Ishikawa (cell line): ENCODE results near the gene TBC1D14.

Experiments
- CEBPB ChIP-seq: IDR thresholded peaks from 2 replicates; pipeline ENCODE4 v1.6.1; 2012
- CREB1 ChIP-seq: IDR thresholded peaks from 2 replicates; pipeline ENCODE4 v1.6.1; 2012; ENCODE audit warnings: low read depth
- EGR1 ChIP-seq: IDR thresholded peaks from 2 replicates; pipeline ENCODE4 v1.6.1; 2012
- EP300 ChIP-seq: IDR thresholded peaks from 2 replicates; pipeline ENCODE4 v1.6.1; 2012; ENCODE audit warnings: borderline replicate concordance
- FOXM1 ChIP-seq: IDR thresholded peaks from 2 replicates; pipeline ENCODE4 v1.6.1; 2012; ENCODE audit warnings: low read depth, borderline replicate concordance
- NFIC ChIP-seq: IDR thresholded peaks from 2 replicates; pipeline ENCODE4 v1.6.1; 2012
- RAD21 ChIP-seq: IDR thresholded peaks from 2 replicates; pipeline ENCODE4 v1.6.1; 2012; ENCODE audit warnings: low read depth
- TAF1 ChIP-seq: IDR thresholded peaks from 2 replicates; pipeline ENCODE4 v1.6.1; 2012; ENCODE audit warnings: low read depth, mild to moderate bottlenecking
- TCF12 ChIP-seq: IDR thresholded peaks from 2 replicates; pipeline ENCODE4 v1.6.1; 2012; ENCODE audit warnings: low read depth
- TEAD4 ChIP-seq: IDR thresholded peaks from 2 replicates; pipeline ENCODE4 v1.6.1; 2012
- YY1 ChIP-seq: IDR thresholded peaks from 2 replicates; pipeline ENCODE4 v1.6.1; 2012; ENCODE audit warnings: low read depth
- ZBTB7A ChIP-seq: IDR thresholded peaks from 2 replicates; pipeline ENCODE4 v1.6.1; 2012; ENCODE audit warnings: low read depth
- TF ChIP-seq, protein P1 (sequence below): IDR thresholded peaks from 2 replicates; pipeline ENCODE4 v1.6.1; 2012; ENCODE audit warnings: low read depth, mild to moderate bottlenecking
- TF ChIP-seq, protein P2 (sequence below): IDR thresholded peaks from 2 replicates; pipeline ENCODE4 v1.6.1; 2012
- TF ChIP-seq, protein P3 (sequence below): IDR thresholded peaks from 2 replicates; pipeline ENCODE4 v1.6.1; 2012

Gene TBC1D14

DNA sequence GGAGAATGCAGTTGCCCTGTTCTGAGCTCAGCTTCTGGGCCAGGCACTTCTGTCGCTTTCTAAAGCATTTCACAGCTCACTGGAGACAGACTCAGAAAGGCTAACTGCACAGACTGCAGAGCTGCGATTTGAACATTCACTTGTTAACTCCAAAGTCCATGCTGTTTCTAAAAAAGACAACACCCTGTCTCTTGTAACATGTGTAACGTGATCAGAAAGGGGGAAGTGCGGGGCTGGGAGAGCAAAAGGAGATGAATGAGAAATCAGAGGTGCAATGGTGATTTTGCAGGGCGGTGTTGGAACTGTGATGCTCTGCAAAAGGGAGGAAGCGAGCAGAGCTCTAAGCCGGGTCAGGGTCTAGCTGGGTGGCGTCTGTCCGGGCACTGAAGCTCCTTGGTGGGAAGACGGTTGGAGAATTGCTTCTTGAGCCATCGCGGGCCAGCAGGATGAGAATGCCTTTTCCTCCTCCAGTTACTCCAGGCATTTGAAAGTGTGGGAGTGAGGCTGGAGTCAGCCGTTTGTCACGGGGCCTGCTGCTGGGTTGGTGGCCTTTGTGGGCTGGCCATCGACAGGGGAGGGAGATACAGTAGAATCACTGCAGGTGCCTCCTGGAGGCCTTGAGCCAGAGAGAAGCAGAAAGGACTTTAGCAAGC lies 20.3 kb downstream of the TBC1D14 start:
- TF ChIP-seq TCF12 (no peak), EP300 (no peak), FOXM1 (no peak), CREB1 (no peak), NFIC (no peak), EGR1 (no peak), RAD21 (no peak), YY1 (no peak), TEAD4 (no peak), ZBTB7A (no peak), CEBPB (no peak), TAF1 (no peak)
- TF ChIP-seq, protein P1, sequence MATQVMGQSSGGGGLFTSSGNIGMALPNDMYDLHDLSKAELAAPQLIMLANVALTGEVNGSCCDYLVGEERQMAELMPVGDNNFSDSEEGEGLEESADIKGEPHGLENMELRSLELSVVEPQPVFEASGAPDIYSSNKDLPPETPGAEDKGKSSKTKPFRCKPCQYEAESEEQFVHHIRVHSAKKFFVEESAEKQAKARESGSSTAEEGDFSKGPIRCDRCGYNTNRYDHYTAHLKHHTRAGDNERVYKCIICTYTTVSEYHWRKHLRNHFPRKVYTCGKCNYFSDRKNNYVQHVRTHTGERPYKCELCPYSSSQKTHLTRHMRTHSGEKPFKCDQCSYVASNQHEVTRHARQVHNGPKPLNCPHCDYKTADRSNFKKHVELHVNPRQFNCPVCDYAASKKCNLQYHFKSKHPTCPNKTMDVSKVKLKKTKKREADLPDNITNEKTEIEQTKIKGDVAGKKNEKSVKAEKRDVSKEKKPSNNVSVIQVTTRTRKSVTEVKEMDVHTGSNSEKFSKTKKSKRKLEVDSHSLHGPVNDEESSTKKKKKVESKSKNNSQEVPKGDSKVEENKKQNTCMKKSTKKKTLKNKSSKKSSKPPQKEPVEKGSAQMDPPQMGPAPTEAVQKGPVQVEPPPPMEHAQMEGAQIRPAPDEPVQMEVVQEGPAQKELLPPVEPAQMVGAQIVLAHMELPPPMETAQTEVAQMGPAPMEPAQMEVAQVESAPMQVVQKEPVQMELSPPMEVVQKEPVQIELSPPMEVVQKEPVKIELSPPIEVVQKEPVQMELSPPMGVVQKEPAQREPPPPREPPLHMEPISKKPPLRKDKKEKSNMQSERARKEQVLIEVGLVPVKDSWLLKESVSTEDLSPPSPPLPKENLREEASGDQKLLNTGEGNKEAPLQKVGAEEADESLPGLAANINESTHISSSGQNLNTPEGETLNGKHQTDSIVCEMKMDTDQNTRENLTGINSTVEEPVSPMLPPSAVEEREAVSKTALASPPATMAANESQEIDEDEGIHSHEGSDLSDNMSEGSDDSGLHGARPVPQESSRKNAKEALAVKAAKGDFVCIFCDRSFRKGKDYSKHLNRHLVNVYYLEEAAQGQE, result no peak
- TF ChIP-seq, protein P2, sequence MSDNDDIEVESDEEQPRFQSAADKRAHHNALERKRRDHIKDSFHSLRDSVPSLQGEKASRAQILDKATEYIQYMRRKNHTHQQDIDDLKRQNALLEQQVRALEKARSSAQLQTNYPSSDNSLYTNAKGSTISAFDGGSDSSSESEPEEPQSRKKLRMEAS, result no peak
- TF ChIP-seq, protein P3, sequence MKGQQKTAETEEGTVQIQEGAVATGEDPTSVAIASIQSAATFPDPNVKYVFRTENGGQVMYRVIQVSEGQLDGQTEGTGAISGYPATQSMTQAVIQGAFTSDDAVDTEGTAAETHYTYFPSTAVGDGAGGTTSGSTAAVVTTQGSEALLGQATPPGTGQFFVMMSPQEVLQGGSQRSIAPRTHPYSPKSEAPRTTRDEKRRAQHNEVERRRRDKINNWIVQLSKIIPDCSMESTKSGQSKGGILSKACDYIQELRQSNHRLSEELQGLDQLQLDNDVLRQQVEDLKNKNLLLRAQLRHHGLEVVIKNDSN, result no peak

GRCh38 chr4:6932475-6932874 lies 22.8 kb downstream of the TBC1D14 start:
- TF ChIP-seq FOXM1, result no peak
- no peak for TF ChIP-seq EP300
- TF ChIP-seq, protein P3, result no peak
- no peak for TF ChIP-seq YY1
- TF ChIP-seq TEAD4, result no peak
- no peak for TF ChIP-seq NFIC
- TF ChIP-seq, protein P2, result no peak
- no peak for TF ChIP-seq TCF12
- no peak for TF ChIP-seq EGR1
- no peak for TF ChIP-seq RAD21
- TF ChIP-seq, protein P1, result no peak
- no peak for TF ChIP-seq CEBPB
- TF ChIP-seq CREB1, result no peak

DNA sequence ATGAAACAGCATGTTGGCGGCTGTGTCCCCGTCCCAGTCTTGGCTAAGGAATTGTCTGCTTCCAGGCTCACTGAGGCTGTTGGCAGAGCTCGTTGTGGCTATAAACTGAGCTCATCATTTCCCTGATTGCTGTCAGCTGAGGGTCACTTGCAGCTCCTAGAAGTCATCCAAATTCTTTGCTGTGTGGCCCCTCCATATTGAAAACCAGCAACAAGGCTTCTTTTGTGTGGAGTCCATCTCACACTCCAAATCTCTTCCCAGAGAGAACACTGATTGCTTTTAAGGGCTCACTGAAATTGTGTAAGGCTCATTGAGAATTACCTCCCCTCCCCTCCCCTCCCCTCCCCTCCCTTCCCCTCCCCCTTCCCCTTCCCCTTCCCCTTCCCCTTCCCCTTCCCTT lies 23.3 kb downstream of the TBC1D14 start:
- TF ChIP-seq FOXM1, result no peak
- TF ChIP-seq CREB1, result no peak
- TF ChIP-seq, protein P2, result no peak
- TF ChIP-seq ZBTB7A, result no peak
- no peak for TF ChIP-seq RAD21
- TF ChIP-seq, protein P1, result no peak
- TF ChIP-seq TAF1, result no peak
- TF ChIP-seq TEAD4, result no peak
- TF ChIP-seq EGR1, result no peak
- TF ChIP-seq, protein P3, result no peak
- TF ChIP-seq YY1, result no peak
- TF ChIP-seq NFIC, result no peak
- TF ChIP-seq TCF12, result no peak
- TF ChIP-seq EP300, result no peak
- no peak for TF ChIP-seq CEBPB
